HG02798 (cell line): ENCODE data around the gene NRCAM.
"Not testable (repeated sequence)": the region's sequence is repeated elsewhere in the genome, so short reads cannot be mapped to it uniquely, and the experiment has no call there.

ENCODE experiments used
- ATAC-seq: cut with Tn5 transposase; IDR thresholded peaks from one replicate; pipeline ENCODE4 v1.9.1; 2021; ENCODE audit warnings: mild to moderate bottlenecking; ENCODE audit not compliant: unreplicated experiment, poor library complexity

NRCAM gene

GRCh38 chr7:108289852-108290251, 166.4 kb downstream of the NRCAM start:
- no peak for ATAC-seq

- no peak for ATAC-seq
Measured at GRCh38 chr7:108287857-108288256, 168.4 kb downstream of the NRCAM start.

- no peak for ATAC-seq
Measured at GRCh38 chr7:108286290-108286904, 169.8 kb downstream of the NRCAM start.

- ATAC-seq, result no peak
Measured at GRCh38 chr7:108285778-108286177, 170.5 kb downstream of the NRCAM start.

- no peak for ATAC-seq
Measured at GRCh38 chr7:108285003-108285368, 171.2 kb downstream of the NRCAM start.

- peak; percentile 80 for ATAC-seq
Measured at GRCh38 chr7:108284349-108285002, 171.8 kb downstream of the NRCAM start.

GRCh38 chr7:108283252-108283651, 173.0 kb downstream of the NRCAM start:
- ATAC-seq, result no peak

- no peak for ATAC-seq
Measured at GRCh38 chr7:108282427-108282996, 173.7 kb downstream of the NRCAM start.

- no peak for ATAC-seq
Measured at GRCh38 chr7:108280136-108280535, 176.1 kb downstream of the NRCAM start.

- no peak for ATAC-seq
Measured at GRCh38 chr7:108278776-108279175, 177.5 kb downstream of the NRCAM start.

- ATAC-seq, result no peak
Measured at GRCh38 chr7:108278281-108278680, 178.0 kb downstream of the NRCAM start.

- not testable (repeated sequence) for ATAC-seq
Measured at GRCh38 chr7:108274447-108274846, 181.8 kb downstream of the NRCAM start.

- not testable (repeated sequence) for ATAC-seq
Measured at GRCh38 chr7:108272891-108273290, 183.3 kb downstream of the NRCAM start.

GRCh38 chr7:108270385-108271015, 185.7 kb downstream of the NRCAM start:
- peak; percentile 83 for ATAC-seq

GRCh38 chr7:108268200-108268820, 187.9 kb downstream of the NRCAM start:
- ATAC-seq, result no peak

- ATAC-seq, result no peak
Measured at GRCh38 chr7:108267615-108268014, 188.6 kb downstream of the NRCAM start.

- ATAC-seq, result no peak
Measured at GRCh38 chr7:108266491-108266890, 189.7 kb downstream of the NRCAM start.

GRCh38 chr7:108266035-108266434, 190.2 kb downstream of the NRCAM start:
- ATAC-seq, result no peak

- ATAC-seq, result no peak
Measured at GRCh38 chr7:108265007-108265406, 191.2 kb downstream of the NRCAM start.

- ATAC-seq, result no peak
Measured at GRCh38 chr7:108263425-108263824, 192.8 kb downstream of the NRCAM start.
